Smooth muscle cell (in vitro differentiated cells): Measurements from ENCODE around the gene DOK7. TPM values are rescaled to one million over a fixed set of nuclear protein-coding genes. Genes with fewer than 3 reads are reported as not detected.

Source experiments
- DNase-seq: peaks from one replicate; lab custom pipeline; 2025; ENCODE audit not compliant: unreplicated experiment; lab: John Stamatoyannopoulos, UW
- H2AFZ ChIP-seq: fragments of 200-600 bp; sonication (generic); 2 replicates; pipeline ENCODE4 v1.6.0; 2016; ENCODE audit warnings: antibody characterized with exemption, low read depth, mild to moderate bottlenecking
- H3F3A ChIP-seq: fragments of 200-600 bp; sonication (generic); 2 replicates; pipeline ENCODE4 v1.6.0; 2017; ENCODE audit warnings: antibody characterized with exemption, low read depth
- H3K27ac ChIP-seq: fragments of 200-600 bp; sonication (generic); 2 replicates; pipeline ENCODE4 v1.5.1; 2016; ENCODE audit warnings: low read depth, mild to moderate bottlenecking
- H3K27me3 ChIP-seq: fragments of 200-600 bp; sonication (generic); 2 replicates; pipeline ENCODE4 v1.6.1; 2016; ENCODE audit warnings: low read depth, mild to moderate bottlenecking
- H3K36me3 ChIP-seq: fragments of 200-600 bp; sonication (generic); 2 replicates; pipeline ENCODE4 v1.5.1; 2016; ENCODE audit warnings: low read depth
- H3K4me1 ChIP-seq: fragments of 200-600 bp; sonication (generic); 2 replicates; pipeline ENCODE4 v1.5.1; 2016; ENCODE audit warnings: low read depth
- H3K4me2 ChIP-seq: fragments of 200-600 bp; sonication (generic); 2 replicates; pipeline ENCODE4 v1.6.0; 2016; ENCODE audit warnings: mild to moderate bottlenecking
- H3K4me3 ChIP-seq: fragments of 200-600 bp; sonication (generic); 2 replicates; pipeline ENCODE4 v1.5.1; 2016; ENCODE audit warnings: mild to moderate bottlenecking
- H3K79me2 ChIP-seq: fragments of 200-600 bp; sonication (generic); 2 replicates; pipeline ENCODE4 v1.6.0; 2016; ENCODE audit warnings: low read depth, mild to moderate bottlenecking
- H3K9ac ChIP-seq: fragments of 200-600 bp; sonication (generic); 2 replicates; pipeline ENCODE4 v1.6.0; 2016; ENCODE audit warnings: low read depth
- H3K9me3 ChIP-seq: fragments of 200-600 bp; sonication (generic); replicated peaks from 2 replicates; pipeline ENCODE4 v1.5.1; 2016; ENCODE audit warnings: low read depth
- H4K20me1 ChIP-seq: fragments of 200-600 bp; sonication (generic); 2 replicates; pipeline ENCODE4 v1.6.0; 2016; ENCODE audit warnings: low read depth
- CTCF ChIP-seq: fragments of 200-600 bp; sonication (generic); IDR thresholded peaks from 2 replicates; pipeline ENCODE4 v1.5.1; 2017; ENCODE audit warnings: borderline replicate concordance, mild to moderate bottlenecking, antibody characterized with exemption; ENCODE audit not compliant: insufficient read depth, poor library complexity, severe bottlenecking
- WGBS: methylation state at CpG from one replicate; pipeline ENCODE4 v1.1.7; 2016; ENCODE audit warnings: low lambda C conversion rate; 5-methylcytosine and 5-hydroxymethylcytosine counted together
- polyA plus RNA-seq: library from polyadenylated mRNA; unstranded; fragments of >200 nt; fragmentation: Nextera tagmentation; extraction: Ambion mirVana; gene quantifications from 2 replicates; pipeline ENCODE4 v1.2.1, GENCODE V29; 2016
- total RNA-seq: library from RNA; depleted of rRNA; stranded (reverse); fragments of >200 nt; gene quantifications from 2 replicates; pipeline ENCODE4 v1.2.3, GENCODE V29; 2014

The DOK7 gene
- total and polyA plus RNA-seq, 2 experiments from 2014 or later: not detected

GRCh38 chr4:3480528-3481112 lies 17.5 kb downstream of the DOK7 start:
- no peak overlapping the region for H2AFZ ChIP-seq
- 7% methylated on average over 17 of the region's 17 CpGs for WGBS
- H3K27me3 ChIP-seq: no peaks in the 10 kb centered on the region
- peaks cover 3% of the 10 kb centered on the region for H3F3A ChIP-seq
- no peak overlapping the region for H3K9ac ChIP-seq
- no peaks in the 10 kb centered on the region for H4K20me1 ChIP-seq
- H3K79me2 ChIP-seq: no peaks in the 10 kb centered on the region
- no peaks in the 10 kb centered on the region for H3K36me3 ChIP-seq
- DNase-seq: peak; percentile 67
- no peak overlapping the region for H3K27ac ChIP-seq
- H3K9me3 ChIP-seq: no peaks in the 10 kb centered on the region
- no peak overlapping the region for H3K4me2 ChIP-seq
- peaks cover 20% of the 10 kb centered on the region for H3K4me1 ChIP-seq
- H3K4me3 ChIP-seq: no peak overlapping the region
- peak; percentile 100 for TF ChIP-seq CTCF

GRCh38 chr4:3481113-3481531 lies 18.0 kb downstream of the DOK7 start:
- TF ChIP-seq CTCF: no peak
- Histone ChIP-seq H3K9me3 (no peaks in the 10 kb centered on the region), H3K36me3 (no peaks in the 10 kb centered on the region), H3K27me3 (no peaks in the 10 kb centered on the region), H4K20me1 (no peaks in the 10 kb centered on the region), H3K79me2 (no peaks in the 10 kb centered on the region), H2AFZ (no peak overlapping the region), H3K4me3 (no peak overlapping the region), H3K4me1 (peaks cover 20% of the 10 kb centered on the region), H3K4me2 (no peak overlapping the region), H3K27ac (no peak overlapping the region), H3F3A (peaks cover 3% of the 10 kb centered on the region), H3K9ac (no peak overlapping the region)
- 45% methylated on average over 4 of the region's 5 CpGs for WGBS
- DNase-seq: no peak

GRCh38 chr4:3481783-3482393 lies 18.8 kb downstream of the DOK7 start:
- 77% methylated on average over 19 of the region's 19 CpGs for WGBS
- H3K27ac ChIP-seq: no peak overlapping the region
- TF ChIP-seq CTCF: no peak

GRCh38 chr4:3482707-3483106 lies 19.6 kb downstream of the DOK7 start:
- no peaks in the 10 kb centered on the region for H3K27me3 ChIP-seq
- no peak overlapping the region for H3K4me3 ChIP-seq
- H3K27ac ChIP-seq: no peak overlapping the region
- no peaks in the 10 kb centered on the region for H3K9me3 ChIP-seq
- H3F3A ChIP-seq: peaks cover 3% of the 10 kb centered on the region
- TF ChIP-seq CTCF: no peak
- no peaks in the 10 kb centered on the region for H3K36me3 ChIP-seq
- no peaks in the 10 kb centered on the region for H3K79me2 ChIP-seq
- H3K4me2 ChIP-seq: no peak overlapping the region
- no peaks in the 10 kb centered on the region for H4K20me1 ChIP-seq
- H3K9ac ChIP-seq: no peak overlapping the region
- H2AFZ ChIP-seq: no peak overlapping the region
- no peak for DNase-seq
- WGBS: 97% methylated on average over 12 of the region's 12 CpGs
- H3K4me1 ChIP-seq: peaks cover 29% of the 10 kb centered on the region

More at GRCh38 chr4:3481783-3482393, 18.8 kb downstream of the DOK7 start:
- Histone ChIP-seq H3K9ac (no peak overlapping the region), H3K27me3 (no peaks in the 10 kb centered on the region), H3F3A (peaks cover 3% of the 10 kb centered on the region), H3K9me3 (no peaks in the 10 kb centered on the region), H3K4me1 (peaks cover 24% of the 10 kb centered on the region), H3K79me2 (no peaks in the 10 kb centered on the region), H2AFZ (no peak overlapping the region), H3K4me2 (no peak overlapping the region), H3K4me3 (no peak overlapping the region), H4K20me1 (no peaks in the 10 kb centered on the region), H3K36me3 (no peaks in the 10 kb centered on the region)
- no peak for DNase-seq
